Ovary (tissue), 3 donors: ENCODE measurements around the gene WWOX.

ENCODE experiments used
- POLR2A ChIP-seq: fragments of 450-650 bp; IDR thresholded peaks from one replicate; pipeline ENCODE4 v1.6.1; 2017; ENCODE audit warnings: antibody characterized with exemption, mild to moderate bottlenecking, moderate library complexity
- TF ChIP-seq, protein P1 (sequence below), 3 donors: fragments of 450-650 bp in 2 of 3; fragments of 200-600 bp in 1 of 3; IDR thresholded peaks; one replicate each; pipeline versions ENCODE4 v1.5.1 to v1.8.0; 2016 to 2022; ENCODE audit warnings: antibody characterized with exemption in 3 of 3, mild to moderate bottlenecking in 1 of 3
- donor health status: DM: no; HTN: no; CAD: no.

DNA sequence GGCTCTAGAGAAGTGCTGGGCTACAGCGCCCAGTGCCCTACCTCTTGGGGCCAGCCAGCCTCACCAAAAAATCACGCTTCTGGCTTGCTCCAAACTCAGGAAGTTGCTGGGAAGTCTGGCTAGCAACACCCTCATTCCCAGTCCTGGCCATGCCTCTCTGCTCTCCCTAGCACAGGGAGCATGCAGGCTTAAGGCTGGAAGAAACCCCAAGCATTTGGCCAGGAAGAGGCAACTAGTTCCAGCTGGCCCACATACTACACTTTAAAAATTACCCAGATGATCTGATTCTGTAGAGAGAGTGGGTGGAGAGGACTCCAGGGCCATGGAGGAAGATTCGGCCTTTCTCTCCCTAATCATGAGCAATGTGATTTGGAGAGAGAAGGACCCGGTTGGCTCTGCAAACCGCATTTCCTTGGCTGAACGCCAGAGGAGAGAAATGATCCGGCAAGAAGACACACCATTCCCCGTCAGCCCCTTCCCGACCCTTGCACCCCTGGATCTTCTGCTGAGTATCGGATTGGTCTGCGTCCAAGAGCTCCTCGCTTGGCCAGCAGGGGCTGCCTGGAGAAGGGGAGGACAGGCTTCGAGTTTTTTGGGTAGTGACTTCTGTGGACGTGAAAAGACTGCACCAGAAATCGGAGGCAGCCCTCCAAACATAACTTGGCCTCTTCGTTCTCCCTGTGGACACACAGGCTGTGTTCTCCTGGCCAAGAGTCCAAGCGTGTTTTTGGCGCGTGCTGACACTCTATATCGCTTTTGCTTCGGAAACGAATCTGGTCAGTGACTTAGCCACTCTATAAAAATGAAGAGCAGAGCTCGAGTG is 406.3 kb downstream of the WWOX start:
- TF ChIP-seq, protein P1, sequence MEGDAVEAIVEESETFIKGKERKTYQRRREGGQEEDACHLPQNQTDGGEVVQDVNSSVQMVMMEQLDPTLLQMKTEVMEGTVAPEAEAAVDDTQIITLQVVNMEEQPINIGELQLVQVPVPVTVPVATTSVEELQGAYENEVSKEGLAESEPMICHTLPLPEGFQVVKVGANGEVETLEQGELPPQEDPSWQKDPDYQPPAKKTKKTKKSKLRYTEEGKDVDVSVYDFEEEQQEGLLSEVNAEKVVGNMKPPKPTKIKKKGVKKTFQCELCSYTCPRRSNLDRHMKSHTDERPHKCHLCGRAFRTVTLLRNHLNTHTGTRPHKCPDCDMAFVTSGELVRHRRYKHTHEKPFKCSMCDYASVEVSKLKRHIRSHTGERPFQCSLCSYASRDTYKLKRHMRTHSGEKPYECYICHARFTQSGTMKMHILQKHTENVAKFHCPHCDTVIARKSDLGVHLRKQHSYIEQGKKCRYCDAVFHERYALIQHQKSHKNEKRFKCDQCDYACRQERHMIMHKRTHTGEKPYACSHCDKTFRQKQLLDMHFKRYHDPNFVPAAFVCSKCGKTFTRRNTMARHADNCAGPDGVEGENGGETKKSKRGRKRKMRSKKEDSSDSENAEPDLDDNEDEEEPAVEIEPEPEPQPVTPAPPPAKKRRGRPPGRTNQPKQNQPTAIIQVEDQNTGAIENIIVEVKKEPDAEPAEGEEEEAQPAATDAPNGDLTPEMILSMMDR (IDR thresholded peaks at IDR 0.05) = peak; percentile 31 to 61 (median 50)
- no peak for TF ChIP-seq POLR2A
